GDM1 (cell line): Measurements from ENCODE around the gene DUOX1.
A peak's percentile ranks its signal among the peaks of the same experiment; 100 is the strongest.

ENCODE experiments used
- DNase-seq: peaks from one replicate; lab custom pipeline; 2025; lab: John Stamatoyannopoulos, UW

DUOX1 gene

DNA sequence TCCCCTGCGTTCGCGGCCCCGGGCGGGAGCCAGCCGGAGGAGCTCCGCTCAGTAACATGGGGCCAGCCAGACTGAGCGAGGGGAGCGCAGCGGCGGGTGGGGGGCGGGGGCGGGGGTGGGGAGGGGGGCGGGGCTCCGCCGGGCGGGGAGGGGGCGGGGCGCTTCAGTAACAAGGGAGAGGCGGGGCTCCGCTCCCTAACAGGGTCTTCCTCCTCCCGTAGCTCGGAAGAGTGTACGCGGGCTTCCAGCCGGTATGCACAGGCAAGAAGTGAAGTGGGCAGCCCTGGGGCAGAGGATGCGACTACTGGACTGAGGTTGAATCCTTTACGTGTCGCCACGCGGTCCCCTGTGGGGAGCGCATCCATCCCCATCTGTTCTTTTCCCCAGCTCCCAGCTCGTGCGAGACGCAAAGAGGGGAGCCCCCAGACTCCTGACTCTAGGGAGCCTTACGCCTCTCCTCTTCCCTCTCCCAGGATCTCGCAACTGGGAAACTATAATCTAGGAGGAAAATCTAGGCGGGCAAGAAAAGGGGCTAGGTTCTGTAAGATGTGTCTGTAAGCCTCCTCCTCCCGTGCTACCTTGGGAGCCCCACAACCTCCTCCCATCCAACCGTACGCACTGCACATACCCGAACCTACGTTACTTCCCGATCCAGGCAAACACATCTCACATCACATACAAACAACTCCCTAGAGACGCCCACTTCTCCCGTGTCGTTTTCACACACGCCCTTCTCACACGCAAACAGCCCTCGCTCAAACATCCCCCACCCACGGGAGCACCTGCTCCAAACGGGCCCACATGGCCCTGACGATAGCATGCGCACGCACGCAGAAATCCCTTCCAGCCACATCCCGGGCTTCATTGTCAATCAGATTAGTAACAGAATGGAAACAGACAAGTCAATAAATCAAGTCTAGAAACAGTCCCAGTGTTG lies 58.4 kb downstream of the DUOX1 start, which contains the start of gene SHF:
Gene SHF, minus strand, starts transcription at position 73 of the 937 bp plus-strand sequence. Its CDS starts 15 bp downstream, at position 58.
- peak; percentile 54 for DNase-seq

DNA sequence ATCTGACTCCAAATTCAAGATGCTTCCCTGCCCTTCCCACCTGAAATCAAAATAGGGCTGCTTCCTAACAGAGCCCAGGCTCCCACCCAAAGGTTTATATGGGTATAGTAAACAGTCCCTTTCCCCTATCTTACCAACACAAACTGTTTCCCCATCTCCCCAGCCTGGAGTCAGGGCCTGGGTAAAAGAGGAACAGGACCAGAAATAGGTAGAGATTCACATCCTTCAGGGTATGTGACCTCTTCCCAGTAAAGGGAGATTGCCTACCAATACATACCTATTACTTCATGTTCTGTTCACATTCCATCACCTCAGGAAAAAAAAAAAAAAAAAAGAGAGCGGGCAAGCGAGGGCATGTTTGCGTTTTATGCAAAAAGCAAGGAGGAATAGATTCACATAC lies 67.7 kb downstream of the DUOX1 start:
- DNase-seq = no peak

DNA sequence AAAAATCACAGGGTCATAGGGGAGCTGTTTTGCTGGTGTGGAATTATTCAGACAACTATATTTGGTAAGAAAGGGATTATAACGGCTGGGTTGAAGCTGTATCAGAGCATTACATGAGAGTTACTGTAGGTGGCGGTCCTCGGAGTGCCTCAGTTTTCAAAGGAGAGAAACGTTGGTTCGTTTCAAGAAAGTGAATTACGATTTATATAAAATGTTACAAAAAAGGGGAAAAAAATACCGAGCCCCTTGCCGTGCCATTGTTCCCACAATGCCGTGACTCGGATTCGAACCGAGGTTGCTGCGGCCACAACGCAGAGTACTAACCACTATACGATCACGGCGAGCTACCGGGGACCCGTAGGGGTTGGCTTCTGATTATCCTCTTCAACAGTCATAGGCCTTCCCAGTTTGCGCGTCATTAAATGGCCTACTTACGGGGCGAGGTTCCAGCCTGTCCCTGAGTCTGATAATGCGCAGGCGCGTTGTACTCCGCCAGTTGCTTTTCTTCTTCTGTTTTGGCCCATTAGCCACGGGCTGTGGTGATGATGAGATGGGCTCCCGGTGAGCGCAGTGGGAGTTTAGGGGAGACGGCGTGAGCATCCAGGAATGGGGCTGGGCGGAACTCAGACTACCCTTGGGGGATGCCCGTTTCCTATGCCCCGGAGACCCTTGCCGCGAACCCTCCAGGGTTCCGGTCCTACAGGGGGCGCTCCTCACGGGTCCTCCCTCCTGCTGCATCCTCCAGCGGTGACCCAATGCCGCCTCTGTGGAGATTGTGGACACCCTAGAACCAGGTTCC lies 68.7 kb downstream of the DUOX1 start:
- DNase-seq = peak; percentile 92

DNA sequence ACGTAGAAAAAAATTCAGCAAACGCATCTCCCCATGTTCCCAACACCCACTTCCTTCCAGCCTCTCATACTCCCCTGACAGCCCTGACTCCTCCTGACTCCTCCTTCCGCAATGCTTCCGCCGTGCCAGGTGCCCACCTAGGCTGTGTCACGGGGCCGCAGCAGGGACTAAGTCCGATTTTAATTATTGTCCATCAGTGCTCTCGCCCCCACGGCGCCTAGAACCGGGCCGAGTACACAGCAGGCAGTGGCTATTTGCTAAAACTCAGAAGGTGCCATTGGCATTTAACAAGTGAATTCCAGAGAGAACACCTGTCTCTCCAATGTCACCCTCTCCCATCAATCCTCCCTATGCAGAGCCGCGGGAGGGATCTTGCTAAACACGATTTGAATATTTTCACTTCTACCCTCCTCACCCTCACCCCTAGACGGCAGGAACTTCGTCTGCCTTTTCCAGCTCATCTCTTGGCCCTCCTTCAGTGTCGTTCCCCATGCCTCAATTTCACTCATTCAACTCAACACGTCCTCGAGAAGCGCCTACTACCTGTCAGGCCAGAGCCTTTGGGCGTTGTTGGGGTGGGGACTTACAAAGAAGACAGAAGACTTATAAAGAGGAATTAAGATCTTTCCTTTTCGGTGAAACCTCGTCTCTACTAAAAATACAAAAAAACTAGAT lies 69.5 kb downstream of the DUOX1 start:
- no peak for DNase-seq

DNA sequence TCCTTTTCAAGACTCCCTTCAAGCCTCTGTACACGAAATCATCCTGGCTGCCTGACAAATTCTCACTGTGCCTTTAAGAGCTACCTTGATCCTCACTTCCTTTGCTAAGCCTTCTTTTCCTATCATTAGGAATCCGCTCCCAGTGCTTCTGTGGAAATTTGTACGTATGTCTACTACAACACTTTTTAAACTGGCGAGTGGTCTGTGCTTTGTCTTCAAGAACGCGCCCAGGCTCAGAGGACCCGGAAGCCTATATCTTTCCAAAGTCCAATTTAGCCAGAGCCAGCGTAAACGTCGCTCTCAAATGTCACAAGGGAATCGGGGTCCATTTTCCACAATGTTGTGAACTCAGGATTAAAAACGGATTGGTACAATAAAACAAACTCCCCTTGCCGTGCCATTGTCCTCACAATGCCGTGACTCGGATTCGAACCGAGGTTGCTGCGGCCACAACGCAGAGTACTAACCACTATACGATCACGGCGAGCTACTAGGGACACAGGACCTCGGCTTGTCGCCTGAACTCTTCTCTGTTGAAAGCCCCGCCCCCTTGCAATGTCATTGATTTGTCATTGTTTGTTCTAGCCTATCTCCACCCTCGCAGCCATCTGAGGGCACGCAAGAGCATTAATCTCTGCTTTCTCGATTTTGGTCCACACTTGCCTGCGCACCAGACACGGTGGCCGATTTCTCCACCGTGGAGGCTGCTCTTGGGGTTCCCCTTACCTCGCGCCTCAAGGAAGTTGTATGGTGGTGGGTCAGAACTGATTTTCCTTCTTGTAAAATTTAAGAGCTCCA lies 70.4 kb downstream of the DUOX1 start:
- peak; percentile 91 for DNase-seq

DNA sequence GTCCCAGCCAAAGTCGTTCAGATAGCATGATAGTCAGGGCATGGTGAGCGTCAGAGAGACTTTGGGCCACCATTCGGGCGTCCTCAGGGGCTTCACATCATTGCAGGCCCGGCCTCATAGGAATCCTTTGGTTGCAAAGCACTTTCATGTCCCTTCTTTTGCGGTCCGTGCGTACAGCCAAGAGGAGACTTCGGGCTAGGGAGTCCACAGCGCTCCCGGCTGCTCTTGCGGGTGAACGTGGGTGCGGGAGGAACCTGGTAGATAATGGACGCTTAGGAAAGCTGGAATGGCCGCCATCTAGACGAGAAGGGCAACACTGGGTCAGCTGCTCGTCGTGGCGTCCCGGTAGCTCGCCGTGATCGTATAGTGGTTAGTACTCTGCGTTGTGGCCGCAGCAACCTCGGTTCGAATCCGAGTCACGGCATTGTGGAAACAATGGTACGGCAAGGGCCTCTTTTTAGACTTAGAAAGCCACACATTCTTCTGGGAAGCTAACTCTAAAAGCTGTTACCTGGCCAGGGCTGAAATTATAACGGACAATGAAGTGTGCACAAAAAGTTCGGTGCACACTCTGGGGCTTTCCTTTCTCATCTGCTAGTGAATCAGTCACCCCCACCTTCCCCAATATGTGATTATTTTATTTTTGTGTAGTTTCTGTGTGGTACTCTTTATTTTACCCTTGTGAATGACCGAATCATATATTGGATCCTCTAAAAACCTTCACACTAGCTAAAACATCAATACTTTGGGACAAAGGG lies 71.2 kb downstream of the DUOX1 start:
- DNase-seq = peak; percentile 86

DNA sequence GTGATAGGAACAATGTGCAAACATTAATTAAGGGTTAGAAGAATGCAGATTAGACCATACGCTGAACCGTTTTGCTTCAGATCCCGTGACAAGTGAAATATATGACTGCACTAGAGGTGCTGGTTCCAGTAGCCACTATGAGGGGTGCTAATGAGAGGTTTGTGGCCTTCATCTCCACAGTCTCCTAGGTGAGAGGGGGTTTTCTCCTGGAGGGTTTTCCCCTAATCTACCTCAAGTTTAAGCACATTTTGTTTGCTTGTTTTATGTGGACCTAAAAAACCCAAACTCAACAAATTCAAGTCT lies 71.7 kb downstream of the DUOX1 start:
- no peak for DNase-seq

DNA sequence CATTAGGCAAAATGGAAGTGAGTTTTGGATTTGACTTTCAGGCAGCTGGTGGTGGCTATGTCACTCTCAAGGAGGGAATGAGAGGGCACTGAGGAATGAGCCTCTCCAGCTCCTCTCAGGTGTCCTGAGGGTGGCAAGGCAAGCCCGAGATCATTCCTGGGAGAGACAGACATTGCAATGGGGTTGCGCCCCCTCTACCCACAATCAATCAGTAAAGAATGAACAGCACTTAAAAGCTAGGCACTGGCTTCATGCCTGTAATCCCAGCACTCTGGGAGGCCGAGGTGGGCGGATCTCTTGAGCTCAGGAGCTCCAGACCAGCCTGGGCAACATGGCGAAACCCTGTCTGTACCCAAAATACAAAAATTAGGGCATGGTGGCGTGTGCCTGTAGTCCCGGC lies 72.1 kb downstream of the DUOX1 start:
- no peak for DNase-seq

DNA sequence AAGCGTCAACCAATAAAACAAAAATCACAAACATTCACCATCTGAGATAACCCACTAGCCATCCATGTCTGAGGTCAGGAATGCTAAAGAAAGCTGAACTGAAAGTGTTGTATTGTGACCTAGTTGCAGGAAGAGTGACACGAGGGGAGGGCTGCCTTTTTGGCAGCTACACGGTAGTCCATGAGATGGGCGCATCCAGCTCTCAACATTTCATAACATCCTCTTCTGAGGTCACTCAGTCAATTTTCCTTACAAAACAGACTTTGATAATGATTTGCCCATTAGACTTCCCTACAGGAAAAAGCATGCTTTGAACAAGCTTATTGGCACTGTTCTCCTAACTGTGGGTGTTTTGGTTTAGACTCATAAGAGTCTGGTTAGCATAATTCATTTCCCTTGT lies 73.4 kb downstream of the DUOX1 start:
- DNase-seq = no peak

DNA sequence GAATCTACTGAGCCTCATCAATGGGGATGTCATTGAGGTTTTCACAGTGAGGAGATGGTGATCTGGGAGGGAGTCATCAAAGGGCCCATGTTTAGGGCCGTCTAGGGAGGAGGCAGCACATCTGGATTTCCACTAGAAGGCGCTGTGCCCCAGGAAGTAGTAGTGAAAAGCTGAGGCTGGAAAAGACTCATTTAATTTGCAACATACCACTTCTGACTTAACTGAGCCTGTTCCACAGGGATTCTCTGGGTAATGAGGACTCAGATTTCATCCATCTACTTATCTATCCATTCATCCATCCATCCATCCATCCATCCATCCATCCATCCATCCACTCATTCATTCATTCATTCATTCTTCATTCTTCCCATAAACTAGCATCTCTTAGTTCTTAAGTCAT lies 75.4 kb downstream of the DUOX1 start:
- peak; percentile 45 for DNase-seq

DNA sequence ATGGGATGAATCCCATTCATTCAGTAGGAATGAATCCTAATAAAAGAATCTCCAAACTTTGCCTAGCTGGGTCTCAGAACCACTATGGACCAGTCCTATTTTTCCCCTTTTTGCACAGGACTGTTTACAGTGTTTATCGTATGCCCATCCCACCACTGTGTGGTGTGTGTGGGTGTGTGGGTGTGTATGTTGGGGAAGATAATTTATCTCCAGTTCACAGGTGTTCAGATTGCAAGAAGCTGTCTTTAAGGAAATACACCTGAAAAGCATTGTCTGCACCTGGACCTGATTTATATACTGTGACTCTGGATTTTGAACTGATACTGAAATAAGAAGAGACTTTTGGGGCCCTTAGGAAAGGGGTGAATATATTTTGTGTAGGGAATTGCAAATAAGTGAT lies 82.7 kb downstream of the DUOX1 start:
- no peak for DNase-seq
